LNCAP (cell line): ENCODE data around the gene TRAF3IP1.

Experiments used
- TF ChIP-seq, protein P1 (sequence below): fragments of 450-650 bp; IDR thresholded peaks from 2 replicates; pipeline ENCODE4 v1.5.1; 2017; ENCODE audit warnings: mild to moderate bottlenecking

TRAF3IP1 gene

DNA sequence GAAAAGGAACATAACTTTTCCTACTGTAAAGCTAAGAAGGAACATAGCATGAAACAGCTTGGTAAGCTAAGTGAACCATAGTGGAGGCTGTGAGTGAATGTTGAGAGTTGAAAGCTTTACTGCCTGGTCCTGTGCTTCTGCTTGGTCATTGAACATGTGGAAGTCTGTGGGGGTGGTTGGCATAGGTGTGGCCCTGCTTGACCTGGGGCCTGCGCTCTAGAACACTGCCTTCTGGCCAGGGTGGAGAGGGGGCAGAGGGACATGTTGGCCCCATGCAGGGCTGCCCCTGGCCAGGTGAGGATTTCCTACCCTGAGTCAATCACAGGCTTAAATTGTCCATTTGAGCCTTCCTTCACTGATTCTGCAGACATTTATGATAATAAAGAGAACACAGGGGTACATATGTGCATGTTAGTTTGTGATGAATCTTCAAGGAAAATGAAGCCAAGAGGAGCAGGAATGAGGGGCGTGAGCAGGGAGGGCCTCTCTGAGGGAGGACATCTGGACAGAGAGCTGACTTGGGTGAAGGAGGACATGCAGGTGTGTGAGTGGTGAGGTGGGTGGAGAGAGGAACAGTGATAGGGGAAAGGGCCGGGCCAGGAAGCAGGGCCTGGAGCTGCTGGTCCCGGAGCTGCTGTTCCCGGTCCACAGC lies 16.6 kb downstream of the TRAF3IP1 start:
- TF ChIP-seq, protein P1, sequence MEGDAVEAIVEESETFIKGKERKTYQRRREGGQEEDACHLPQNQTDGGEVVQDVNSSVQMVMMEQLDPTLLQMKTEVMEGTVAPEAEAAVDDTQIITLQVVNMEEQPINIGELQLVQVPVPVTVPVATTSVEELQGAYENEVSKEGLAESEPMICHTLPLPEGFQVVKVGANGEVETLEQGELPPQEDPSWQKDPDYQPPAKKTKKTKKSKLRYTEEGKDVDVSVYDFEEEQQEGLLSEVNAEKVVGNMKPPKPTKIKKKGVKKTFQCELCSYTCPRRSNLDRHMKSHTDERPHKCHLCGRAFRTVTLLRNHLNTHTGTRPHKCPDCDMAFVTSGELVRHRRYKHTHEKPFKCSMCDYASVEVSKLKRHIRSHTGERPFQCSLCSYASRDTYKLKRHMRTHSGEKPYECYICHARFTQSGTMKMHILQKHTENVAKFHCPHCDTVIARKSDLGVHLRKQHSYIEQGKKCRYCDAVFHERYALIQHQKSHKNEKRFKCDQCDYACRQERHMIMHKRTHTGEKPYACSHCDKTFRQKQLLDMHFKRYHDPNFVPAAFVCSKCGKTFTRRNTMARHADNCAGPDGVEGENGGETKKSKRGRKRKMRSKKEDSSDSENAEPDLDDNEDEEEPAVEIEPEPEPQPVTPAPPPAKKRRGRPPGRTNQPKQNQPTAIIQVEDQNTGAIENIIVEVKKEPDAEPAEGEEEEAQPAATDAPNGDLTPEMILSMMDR = no peak

DNA sequence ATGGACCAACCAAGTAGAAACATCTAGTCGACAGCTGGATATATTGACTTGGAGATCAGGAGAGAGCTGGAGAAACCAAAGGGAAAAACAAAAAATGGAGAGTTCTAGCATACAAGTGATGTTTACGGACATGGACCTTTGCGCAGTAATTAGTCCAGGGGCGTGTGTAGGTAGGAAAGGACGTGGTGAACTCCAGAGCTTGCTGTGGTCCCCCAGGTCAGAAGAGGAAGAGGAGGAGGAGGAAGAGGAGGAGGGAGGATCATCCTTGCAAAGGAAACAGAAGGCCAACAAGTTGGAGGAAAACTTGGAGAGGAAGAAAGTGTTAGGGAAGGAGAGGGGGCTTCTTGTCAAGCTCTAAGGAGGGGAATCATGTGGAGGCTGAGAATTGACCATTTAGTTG lies 17.5 kb downstream of the TRAF3IP1 start:
- TF ChIP-seq, protein P1 = no peak

DNA sequence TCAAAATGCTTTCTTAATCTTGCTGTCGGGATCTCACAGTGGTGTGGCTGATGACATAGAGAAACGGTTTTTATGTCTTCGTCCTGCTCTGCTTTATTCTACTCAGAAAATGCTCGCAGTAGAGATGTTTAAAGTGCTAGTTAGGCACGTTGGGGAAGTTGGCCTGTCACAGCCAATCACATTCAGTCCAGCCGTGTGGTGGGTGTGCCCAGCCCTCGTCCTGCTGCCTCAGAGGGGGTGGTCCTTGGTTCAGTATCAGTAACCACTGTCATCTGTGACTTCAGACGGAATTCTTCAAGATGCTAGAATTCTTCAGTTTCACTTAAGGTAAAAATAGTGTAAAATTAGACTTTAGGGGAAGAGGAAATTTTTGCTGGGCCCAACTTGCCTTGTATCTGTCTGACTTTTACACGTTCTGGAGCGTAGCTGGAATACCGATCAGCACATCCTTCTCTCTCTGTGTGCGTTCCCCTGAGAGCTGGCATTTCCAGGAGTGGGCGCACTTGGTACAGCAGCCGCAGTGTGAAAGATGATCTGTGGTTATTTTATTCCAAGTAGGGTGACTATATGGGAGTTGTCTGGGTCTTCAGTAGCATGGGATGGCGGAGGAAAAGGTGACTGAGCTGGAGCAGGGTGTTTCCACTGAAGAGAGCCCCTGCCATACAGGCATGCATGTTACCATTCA lies 18.5 kb downstream of the TRAF3IP1 start:
- TF ChIP-seq, protein P1 = no peak

DNA sequence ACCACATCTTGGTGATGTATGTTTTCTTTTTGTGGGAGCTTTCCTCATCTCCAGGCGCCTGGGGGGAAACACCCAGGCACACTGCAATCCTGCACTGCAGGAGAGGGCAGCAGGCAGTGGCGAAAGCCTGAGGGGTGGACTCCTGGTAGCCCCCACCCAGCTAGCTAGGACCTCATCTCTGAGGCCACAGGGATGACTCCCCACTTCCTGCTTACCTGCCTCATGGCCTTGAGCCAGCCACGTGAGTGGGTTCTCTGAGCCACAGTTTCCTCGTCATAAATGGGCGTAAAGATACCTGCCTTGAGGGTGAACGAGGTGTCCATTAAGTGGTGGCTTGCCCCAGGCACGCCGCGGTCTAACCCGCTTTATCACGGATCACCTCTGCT lies 19.1 kb downstream of the TRAF3IP1 start:
- TF ChIP-seq, protein P1 = no peak

DNA sequence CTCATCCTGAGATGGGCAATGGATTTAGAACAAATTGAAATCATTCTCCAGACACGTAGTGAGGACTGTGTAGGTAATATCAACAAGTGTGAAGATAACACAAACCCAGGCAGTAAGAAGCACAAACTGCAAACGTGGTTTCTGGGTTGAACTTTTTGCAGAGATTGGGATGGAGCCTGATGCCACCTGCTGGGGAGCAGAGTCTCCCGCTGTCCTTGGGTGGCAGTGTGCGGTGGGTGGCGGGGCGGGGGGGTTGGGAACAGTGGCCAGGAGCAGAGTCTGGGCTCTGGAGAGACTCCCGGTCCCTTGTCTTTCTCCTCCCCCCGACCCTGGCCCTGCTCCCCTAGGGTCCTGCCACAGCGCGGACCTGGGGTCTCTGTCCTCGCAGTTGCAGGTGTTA lies 19.5 kb downstream of the TRAF3IP1 start:
- TF ChIP-seq, protein P1 = 0 out of 2 replicates have a peak, but pooled peaks have one; percentile 27

DNA sequence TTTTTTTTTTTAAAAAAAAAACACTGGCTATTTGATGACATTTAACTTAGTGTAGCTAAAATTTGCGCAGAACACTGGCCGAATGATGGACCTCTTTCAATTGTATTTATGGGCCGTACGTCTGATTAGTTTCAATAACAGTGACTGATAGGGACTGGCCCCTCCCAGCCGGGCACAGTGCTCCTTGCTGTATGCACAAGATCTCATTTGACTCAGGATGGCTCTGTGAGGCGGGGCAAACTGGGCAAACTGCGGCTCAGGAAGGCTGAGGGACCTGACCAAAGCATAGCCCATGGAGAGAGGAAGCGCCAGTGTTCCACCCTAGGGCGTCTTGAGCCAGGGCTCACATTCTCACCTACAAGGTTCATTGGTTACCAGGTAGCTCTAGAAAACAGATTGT lies 21.2 kb downstream of the TRAF3IP1 start:
- TF ChIP-seq, protein P1 = no peak

DNA sequence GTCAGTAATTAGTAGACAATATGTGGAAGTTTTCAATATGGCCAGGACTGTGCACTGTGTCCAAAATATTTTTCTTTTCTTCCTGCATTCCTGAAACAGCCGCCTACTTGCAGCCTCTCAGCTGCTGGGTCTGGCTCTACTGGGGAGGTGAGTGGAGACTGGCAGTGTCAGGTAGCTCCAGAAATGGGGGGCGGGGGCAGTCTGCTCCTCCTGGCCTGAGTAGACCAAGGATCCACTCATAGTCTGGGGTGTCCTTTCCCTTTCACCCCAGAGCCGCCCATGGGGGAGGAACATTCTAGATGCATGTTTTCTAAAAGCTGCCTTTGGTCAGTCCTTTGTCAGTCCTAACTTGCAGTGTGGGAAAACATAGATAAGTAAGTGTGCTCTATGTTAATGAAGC lies 23.7 kb downstream of the TRAF3IP1 start:
- TF ChIP-seq, protein P1 = no peak
